ENCODE results near the gene MADD.
"Not testable (repeated sequence)": the region's sequence is repeated elsewhere in the genome, so short reads cannot be mapped to it uniquely, and the experiment has no call there.

MADD gene

DNA sequence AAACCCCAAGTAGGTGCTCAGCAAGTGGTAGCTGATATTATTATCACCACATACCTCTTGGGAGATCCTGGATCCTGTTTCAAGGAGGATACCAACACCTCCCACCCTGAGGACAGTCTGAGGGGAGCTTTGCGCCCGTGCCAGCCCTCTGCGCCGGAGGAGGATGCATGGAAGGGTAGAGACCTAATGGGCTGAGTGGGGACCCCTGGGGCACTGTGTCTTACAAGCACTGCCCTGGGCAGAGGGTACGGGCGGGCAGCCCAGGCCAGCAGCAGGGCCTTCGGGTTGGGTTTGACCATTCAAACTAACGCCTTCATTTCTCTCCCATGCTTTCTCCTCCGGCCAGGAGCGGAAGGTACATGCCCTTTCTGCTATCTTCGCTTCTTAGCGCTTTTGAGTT, 56.3 kb downstream of the MADD start:
- DNase-seq, result no peak

DNA sequence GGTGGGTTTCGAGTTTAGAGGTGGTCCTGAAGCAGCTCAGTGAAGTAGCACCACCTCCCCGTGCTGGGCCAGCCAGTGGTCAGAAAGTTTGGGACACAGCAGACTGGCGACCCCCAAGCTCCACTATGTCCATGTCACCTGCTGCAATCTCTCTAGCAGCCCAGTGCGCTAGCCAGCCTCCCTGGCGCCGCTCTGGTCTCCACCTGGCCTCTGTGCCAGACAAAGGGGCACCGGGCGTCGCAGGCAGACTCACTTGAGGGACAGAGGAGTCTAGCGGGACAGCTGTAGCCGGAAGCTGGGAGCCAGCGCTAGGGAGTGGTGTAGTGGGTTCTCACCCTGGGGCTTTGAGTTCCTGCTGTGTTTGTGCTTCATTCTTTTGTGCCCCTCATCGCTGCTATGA, 57.1 kb downstream of the MADD start:
- DNase-seq, result no peak

GRCh38 chr11:47327949-47328348, 58.0 kb downstream of the MADD start:
- DNase-seq, result no peak

DNA sequence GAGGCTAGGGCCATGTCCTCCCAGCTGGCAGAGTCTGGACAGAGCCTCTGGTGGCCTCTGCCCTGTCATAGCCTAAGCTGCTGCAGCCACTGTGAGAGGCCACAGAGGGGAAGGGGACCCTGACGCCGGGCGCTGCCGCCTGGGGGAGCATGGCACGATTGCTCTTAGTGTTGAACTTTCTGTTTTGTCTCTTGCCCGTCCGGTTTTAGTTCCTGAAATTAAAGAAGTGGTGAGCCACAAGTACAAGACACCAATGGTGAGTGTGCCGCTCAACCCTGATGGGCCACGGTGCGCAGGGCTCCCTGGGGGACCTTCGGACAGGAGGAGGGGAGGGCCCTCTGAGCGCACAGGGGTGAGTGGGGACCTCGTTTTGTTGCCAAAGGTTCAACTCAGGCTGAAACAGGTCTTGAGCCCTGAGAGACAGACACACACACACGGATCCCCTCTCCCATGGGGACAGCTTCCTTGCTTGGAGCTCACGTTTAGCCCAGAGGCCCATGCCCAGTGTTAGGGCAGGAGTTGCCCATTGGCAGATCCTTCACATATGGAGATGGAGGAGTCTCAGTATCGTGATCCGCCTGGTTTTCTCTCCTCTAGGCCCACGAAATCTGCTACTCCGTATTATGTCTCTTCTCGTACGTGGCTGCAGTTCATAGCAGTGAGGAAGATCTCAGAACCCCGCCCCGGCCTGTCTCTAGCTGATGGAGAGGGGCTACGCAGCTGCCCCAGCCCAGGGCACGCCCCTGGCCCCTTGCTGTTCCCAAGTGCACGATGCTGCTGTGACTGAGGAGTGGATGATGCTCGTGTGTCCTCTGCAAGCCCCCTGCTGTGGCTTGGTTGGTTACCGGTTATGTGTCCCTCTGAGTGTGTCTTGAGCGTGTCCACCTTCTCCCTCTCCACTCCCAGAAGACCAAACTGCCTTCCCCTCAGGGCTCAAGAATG, 58.8 kb downstream of the MADD start:
- no peak for DNase-seq

DNA sequence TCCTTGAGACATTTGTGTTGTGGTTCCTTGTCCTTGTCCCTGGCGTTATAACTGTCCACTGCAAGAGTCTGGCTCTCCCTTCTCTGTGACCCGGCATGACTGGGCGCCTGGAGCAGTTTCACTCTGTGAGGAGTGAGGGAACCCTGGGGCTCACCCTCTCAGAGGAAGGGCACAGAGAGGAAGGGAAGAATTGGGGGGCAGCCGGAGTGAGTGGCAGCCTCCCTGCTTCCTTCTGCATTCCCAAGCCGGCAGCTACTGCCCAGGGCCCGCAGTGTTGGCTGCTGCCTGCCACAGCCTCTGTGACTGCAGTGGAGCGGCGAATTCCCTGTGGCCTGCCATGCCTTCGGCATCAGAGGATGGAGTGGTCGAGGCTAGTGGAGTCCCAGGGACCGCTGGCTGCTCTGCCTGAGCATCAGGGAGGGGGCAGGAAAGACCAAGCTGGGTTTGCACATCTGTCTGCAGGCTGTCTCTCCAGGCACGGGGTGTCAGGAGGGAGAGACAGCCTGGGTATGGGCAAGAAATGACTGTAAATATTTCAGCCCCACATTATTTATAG, 59.6 kb downstream of the MADD start:
- no peak for DNase-seq

GRCh38 chr11:47329987-47330931, 60.3 kb downstream of the MADD start:
- DNase-seq, result no peak

DNA sequence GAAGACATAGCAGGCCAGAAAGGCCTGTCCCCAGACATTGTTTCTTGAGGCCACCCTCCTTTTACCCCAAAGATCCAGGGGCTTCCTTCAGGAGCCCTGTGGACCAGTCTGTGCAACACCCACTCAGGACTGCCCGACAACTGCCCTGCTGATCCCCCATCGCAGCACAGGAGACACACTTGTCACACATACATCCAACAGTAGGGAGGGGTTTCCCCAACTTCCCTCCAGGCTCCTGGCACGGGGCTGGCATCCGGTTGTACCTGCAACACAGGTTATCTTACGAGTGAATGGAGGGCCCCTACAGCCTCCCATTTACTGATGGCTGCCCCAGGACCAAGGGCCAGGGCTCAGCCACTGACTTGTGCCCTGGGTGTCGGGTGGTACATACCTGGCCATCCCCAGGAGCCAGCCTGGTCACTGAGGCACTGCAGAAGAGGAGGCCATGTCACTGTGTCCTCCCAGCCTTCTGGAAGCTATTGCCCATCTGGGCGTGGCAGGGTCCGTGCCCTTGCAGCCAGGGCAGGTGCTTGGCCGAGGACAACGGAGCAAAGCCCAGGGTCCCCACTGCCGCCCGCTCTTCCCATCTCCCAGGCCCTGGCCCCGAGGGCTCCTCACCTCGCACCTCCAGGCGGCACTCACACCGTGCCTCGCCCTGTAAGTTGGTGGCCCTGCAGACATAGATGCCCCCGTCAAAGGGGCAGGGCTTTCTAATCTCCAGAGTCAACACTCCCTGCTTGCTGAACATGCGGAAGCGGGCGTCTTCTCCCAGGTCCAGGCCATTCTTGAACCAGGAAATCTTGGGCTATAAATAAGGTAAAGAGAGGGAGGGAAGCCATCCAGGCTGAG, 61.7 kb downstream of the MADD start:
- DNase-seq, result no peak

- DNase-seq, result no peak
Observed at GRCh38 chr11:47332303-47332711, 62.4 kb downstream of the MADD start.

DNA sequence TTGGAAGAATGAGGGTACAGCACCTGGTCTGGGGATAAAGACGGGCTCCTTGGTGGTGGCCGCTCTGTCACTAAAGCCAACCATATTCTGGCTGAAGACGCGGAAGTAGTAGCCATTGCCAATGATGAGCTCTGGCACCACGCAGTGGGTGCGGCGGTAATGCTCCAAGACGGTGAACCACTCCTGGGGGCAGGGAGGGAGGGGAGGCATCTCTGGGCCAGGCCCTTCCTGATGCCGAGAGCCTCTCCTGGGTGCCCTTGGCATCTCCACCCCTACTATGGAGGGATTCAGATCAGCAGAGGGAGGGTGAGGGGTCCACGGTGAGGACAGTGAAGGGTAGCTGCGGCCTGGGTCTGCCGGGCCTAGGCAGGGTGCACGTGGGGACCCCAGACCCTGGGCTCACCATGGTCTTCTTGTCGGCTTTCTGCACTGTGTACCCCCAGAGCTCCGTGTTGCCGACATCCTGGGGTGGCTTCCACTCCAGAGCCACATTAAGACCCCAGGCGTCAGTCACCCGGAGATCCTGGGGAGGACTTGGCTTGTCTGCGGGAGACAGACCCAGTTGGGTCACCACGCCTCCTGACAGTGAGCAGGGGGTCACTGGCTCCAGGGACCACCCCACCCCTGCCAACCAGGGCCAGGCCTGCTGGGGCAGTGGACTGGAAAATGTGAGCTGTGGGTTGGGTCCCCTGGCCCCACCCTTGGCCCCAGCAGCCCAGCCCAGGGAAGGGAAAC, 63.0 kb downstream of the MADD start:
- no peak for DNase-seq

DNA sequence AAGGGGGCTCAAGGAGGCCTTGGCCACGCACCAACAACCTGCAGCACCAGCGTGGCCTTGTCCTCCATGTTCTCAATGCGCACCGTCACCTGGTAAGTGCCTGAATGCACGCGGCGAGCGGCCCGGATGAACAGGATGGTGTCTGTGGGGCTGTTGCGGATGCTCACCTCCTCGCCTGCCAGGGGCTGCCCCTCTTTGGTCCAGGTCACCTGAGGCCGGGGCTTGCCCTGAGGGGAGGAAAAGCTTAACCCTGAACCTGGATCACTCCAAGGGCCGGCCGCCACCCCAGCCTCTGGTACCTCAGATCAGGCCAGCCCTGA, 63.6 kb downstream of the MADD start:
- DNase-seq, result no peak

GRCh38 chr11:47333886-47334443, 64.0 kb downstream of the MADD start:
- no peak for DNase-seq

GRCh38 chr11:47334699-47335411, 64.9 kb downstream of the MADD start:
- not testable (repeated sequence) for DNase-seq

- DNase-seq, result no peak
Observed at GRCh38 chr11:47335733-47336132, 65.8 kb downstream of the MADD start.

DNA sequence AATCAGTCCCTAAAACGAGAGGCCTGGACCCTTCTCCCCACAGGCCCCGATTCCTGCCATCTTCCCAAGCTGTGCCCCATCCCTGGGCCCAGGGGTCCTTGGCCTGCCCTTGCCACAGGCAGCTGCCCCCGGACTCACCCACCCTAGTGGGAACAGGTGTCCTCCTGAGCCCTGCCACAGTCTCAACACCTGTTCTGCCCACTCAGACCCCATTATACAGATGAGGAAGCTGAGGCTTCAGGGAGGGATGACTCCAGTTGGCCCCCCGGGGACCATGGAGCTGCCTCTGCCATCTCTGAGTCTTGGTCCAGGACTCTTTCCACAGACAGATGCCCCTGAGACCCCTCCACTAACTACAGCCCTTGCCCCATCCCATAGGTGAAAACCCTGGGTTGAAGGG, 66.7 kb downstream of the MADD start:
- no peak for DNase-seq

GRCh38 chr11:47337229-47337924, 67.4 kb downstream of the MADD start:
- no peak for DNase-seq

DNA sequence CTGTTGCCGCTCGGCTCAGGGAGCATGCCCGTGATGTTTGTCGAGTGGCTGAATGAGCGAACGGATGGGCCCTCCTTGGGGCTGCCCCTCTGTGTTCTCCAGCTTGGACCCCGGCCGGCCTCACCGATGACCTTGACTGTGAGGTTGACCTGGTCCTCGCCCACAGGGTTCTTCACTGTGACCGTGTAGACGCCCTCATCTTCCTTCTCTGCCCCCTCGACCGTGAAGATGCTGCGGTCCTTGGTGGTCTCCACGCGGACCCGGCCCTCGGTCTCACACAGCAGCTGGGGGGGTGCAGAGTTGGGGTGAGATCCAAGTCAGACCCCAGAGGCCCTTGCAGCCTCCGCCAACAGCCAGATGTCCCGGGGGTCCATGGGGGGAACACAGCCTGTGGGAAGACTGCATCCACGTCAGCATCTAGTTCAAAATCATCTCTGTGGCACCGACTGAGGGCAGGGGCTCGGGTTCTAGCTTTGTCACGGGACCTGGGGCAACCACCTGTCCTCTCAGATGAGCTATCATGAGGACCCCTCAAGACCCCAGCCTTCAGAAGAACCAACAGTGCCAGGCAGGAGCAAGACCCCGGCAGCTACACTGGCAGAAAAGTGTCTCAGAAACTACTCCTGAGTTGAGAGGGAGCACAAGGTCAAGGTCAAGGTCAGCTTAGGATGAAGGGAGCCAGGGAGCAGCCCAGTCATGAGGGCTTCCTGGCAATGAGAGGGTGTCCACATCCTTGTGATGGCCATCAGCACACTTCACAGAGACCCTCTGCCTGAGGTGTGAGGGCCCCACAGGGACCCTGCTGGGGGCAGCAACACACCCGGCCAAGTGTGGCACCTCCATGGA, 68.7 kb downstream of the MADD start:
- no peak for DNase-seq

- DNase-seq, result no peak
Observed at GRCh38 chr11:47340010-47340409, 70.1 kb downstream of the MADD start.

GRCh38 chr11:47340980-47341775, 71.2 kb downstream of the MADD start:
- no peak for DNase-seq
